RWPE2 (cell line): ENCODE measurements around the gene MOGAT3.

ENCODE experiments used
- ATAC-seq: fragments of 200-7000 bp; cut with Tn5 transposase; 3 replicates; pipeline ENCODE4 v1.9.1; 2021; ENCODE audit warnings: low read depth
- DNase-seq: peaks from one replicate; pipeline ENCODE4 v3.0.0-alpha.2; 2020; ENCODE audit warnings: low spot score
- H3K27ac ChIP-seq: fragments of 450-650 bp; 2 replicates; pipeline ENCODE4 v1.5.1; 2017; ENCODE audit warnings: mild to moderate bottlenecking; ENCODE audit not compliant: poor library complexity, severe bottlenecking
- H3K27me3 ChIP-seq: fragments of 250-450 bp; sonication (Bioruptor Pico); 2 replicates; pipeline ENCODE4 v1.5.1; 2021; ENCODE audit warnings: mild to moderate bottlenecking, moderate library complexity; ENCODE audit not compliant: insufficient read depth, poor library complexity, severe bottlenecking
- H3K36me3 ChIP-seq: fragments of 250-450 bp; sonication (Bioruptor Pico); 2 replicates; pipeline ENCODE4 v1.5.1; 2020; ENCODE audit warnings: low read depth, mild to moderate bottlenecking, moderate library complexity
- H3K4me1 ChIP-seq: fragments of 250-450 bp; sonication (Bioruptor Pico); 2 replicates; pipeline ENCODE4 v1.5.1; 2021; ENCODE audit warnings: mild to moderate bottlenecking, moderate library complexity; ENCODE audit not compliant: insufficient read depth, poor library complexity, severe bottlenecking
- H3K4me3 ChIP-seq: fragments of 250-450 bp; sonication (Bioruptor Pico); 2 replicates; pipeline ENCODE4 v1.5.1; 2021; ENCODE audit warnings: mild to moderate bottlenecking, moderate library complexity; ENCODE audit not compliant: severe bottlenecking
- H3K9me3 ChIP-seq: fragments of 250-450 bp; sonication (Bioruptor Pico); 2 replicates; pipeline ENCODE4 v1.5.1; 2021; ENCODE audit warnings: mild to moderate bottlenecking, moderate library complexity; ENCODE audit not compliant: severe bottlenecking
- CTCF ChIP-seq: fragments of 450-650 bp; IDR thresholded peaks from one replicate; pipeline ENCODE4 v1.5.1; 2017; ENCODE audit warnings: mild to moderate bottlenecking, moderate library complexity; ENCODE audit not compliant: poor library complexity, severe bottlenecking

Gene MOGAT3

GRCh38 chr7:101223528-101223927 lies 22.7 kb upstream of the MOGAT3 start:
- Histone ChIP-seq H3K27me3 (no peaks in the 10 kb centered on the region), H3K4me3 (no peak overlapping the region), H3K36me3 (peaks cover 35% of the 10 kb centered on the region), H3K27ac (no peak overlapping the region), H3K9me3 (no peaks in the 10 kb centered on the region), H3K4me1 (no peaks in the 10 kb centered on the region)
- peak; percentile 52 for DNase-seq
- TF ChIP-seq CTCF, result no peak
- no peak for ATAC-seq

- DNase-seq (peak; percentile 42), ATAC-seq (no peak)
- TF ChIP-seq CTCF, result no peak
- H3K27me3 ChIP-seq, result no peaks in the 10 kb centered on the region
- H3K4me3 ChIP-seq, result no peak overlapping the region
- peaks cover 29% of the 10 kb centered on the region for H3K36me3 ChIP-seq
- no peak overlapping the region for H3K27ac ChIP-seq
- no peaks in the 10 kb centered on the region for H3K9me3 ChIP-seq
- no peaks in the 10 kb centered on the region for H3K4me1 ChIP-seq
Measured at GRCh38 chr7:101222275-101222830, 21.5 kb upstream of the MOGAT3 start.

GRCh38 chr7:101220295-101220694 lies 19.5 kb upstream of the MOGAT3 start:
- TF ChIP-seq CTCF, result no peak
- Histone ChIP-seq H3K4me3 (no peak overlapping the region), H3K27ac (no peak overlapping the region), H3K9me3 (no peaks in the 10 kb centered on the region), H3K27me3 (no peaks in the 10 kb centered on the region), H3K36me3 (peaks cover 34% of the 10 kb centered on the region), H3K4me1 (no peaks in the 10 kb centered on the region)
- ATAC-seq, result no peak
- DNase-seq, result no peak

- H3K27ac ChIP-seq, result peak overlapping the region; percentile 79
- peaks cover 33% of the 10 kb centered on the region for H3K36me3 ChIP-seq
- H3K27me3 ChIP-seq, result no peaks in the 10 kb centered on the region
- H3K4me1 ChIP-seq, result no peaks in the 10 kb centered on the region
- H3K9me3 ChIP-seq, result no peaks in the 10 kb centered on the region
- DNase-seq (no peak), ATAC-seq (0 out of 3 replicates have a peak, but pooled peaks have one; percentile 2)
- peak overlapping the region; percentile 50 for H3K4me3 ChIP-seq
- no peak for TF ChIP-seq CTCF
Measured at GRCh38 chr7:101218236-101219125, 17.6 kb upstream of the MOGAT3 start.
